Neural progenitor cell (in vitro differentiated cells): ENCODE results near the gene ATE1.

ENCODE experiments used
- EZH2phosphoT487 ChIP-seq: fragments of 200-600 bp; sonication (generic); IDR thresholded peaks from 2 replicates; pipeline ENCODE4 v1.6.1; 2017; ENCODE audit warnings: antibody characterized with exemption
- TF ChIP-seq, protein P1 (sequence below): fragments of 200-600 bp; sonication (generic); IDR thresholded peaks from 2 replicates; pipeline ENCODE4 v1.5.1; 2017; ENCODE audit warnings: antibody characterized with exemption, mild to moderate bottlenecking

DNA sequence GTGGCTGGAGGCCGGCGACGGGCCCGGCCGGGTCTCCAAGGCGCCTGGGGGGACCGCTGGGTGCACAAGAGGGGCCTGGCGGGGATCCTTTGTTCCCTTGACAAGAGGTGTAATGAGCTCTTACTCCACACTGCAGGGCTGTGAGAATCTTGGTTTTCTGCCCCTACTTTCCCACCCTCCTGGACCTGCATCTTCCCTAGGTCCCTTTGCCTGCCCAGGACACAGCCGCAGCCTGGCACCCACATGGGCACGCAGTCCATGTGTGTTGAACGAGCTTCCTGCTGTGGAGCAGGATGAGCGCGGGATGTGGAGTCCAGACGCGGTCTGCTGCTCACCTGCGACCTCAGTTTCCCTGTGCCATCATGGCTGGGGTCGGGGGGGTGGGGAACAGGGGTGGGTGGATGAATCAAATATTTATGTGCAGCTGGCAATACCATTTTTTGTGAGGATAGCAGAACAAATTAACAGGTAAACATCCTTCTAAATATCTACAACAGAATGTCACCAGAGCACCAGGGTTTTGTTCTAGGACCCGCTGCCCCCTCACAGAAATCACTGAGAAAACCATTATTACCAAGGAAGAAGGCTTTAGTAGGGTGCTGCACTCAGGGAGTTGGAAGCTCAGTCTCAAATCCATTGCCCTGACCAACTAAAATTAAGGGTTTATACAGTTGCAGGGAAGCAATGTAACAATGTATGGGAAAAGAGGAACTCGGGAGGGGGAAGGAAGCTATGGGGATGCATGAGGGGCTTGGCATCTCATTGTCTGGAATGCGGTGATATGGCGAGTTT, 47.7 kb upstream of the ATE1 start:
- TF ChIP-seq, protein P1, sequence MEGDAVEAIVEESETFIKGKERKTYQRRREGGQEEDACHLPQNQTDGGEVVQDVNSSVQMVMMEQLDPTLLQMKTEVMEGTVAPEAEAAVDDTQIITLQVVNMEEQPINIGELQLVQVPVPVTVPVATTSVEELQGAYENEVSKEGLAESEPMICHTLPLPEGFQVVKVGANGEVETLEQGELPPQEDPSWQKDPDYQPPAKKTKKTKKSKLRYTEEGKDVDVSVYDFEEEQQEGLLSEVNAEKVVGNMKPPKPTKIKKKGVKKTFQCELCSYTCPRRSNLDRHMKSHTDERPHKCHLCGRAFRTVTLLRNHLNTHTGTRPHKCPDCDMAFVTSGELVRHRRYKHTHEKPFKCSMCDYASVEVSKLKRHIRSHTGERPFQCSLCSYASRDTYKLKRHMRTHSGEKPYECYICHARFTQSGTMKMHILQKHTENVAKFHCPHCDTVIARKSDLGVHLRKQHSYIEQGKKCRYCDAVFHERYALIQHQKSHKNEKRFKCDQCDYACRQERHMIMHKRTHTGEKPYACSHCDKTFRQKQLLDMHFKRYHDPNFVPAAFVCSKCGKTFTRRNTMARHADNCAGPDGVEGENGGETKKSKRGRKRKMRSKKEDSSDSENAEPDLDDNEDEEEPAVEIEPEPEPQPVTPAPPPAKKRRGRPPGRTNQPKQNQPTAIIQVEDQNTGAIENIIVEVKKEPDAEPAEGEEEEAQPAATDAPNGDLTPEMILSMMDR, result no peak
- peak; percentile 43 for TF ChIP-seq EZH2phosphoT487
